RKO (cell line): ENCODE results near the gene CFAP97D1.

ENCODE experiments used
- DNase-seq: peaks from one replicate; pipeline ENCODE4 v3.0.0-alpha.2; 2016; ENCODE audit warnings: low spot score

Gene CFAP97D1

DNA sequence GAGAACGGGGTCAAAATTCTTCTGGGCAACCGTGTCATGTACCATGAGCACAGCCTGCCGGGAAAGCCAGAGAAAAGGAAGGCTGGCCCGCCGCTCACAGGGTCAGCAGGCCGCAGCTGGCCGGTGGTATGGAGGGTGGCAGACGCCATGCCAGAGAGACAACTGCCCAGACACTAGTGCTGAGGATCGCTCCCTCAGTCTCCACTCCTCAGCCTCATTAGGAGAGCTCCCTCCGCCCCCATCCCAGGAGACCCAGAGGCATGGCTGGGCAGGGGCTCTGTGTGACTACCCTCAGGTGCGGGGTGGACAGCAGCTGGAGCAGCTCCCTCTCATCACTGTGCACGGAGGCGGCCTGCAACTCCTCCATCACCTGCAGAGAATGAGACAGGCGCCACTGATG is 49.5 kb downstream of the CFAP97D1 start:
- DNase-seq = no peak

DNA sequence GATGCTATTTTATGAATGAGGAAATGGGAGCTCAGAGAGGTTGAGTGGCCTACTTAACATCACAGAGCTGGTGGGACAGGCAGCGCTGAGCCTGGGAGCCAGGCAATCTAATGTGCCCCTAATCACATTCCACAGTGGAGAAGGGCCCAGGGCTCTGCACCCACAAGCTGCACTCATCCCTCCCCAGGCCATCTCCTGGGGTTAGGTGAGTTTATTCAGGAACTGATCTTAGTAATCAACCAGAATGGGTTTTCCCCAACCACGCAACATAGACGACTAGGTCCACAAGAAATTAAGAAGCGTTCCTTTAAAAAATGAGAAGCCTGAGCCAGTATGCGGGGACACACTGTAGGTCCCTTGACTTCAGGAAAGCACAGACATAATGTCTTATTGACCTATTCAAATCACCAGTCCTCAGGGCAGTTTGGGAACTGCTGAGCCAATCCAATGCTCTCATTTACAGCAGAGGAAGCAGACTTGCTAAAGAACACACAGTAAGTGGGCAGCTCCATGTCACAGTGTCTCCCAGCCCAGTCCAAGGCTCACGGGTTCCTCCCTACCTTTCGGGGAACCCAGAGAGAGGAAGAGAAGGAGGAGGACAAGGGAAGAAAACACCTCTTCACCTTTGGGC is 50.4 kb downstream of the CFAP97D1 start:
- DNase-seq = no peak

GRCh38 chr17:43831633-43832032 is 51.4 kb downstream of the CFAP97D1 start:
- no peak for DNase-seq

- peak; percentile 86 for DNase-seq
Measured at GRCh38 chr17:43832168-43832975, 52.1 kb downstream of the CFAP97D1 start.

- DNase-seq = peak; percentile 73
Measured at GRCh38 chr17:43832976-43833829, 53.0 kb downstream of the CFAP97D1 start, which contains the start of gene MPP3. Gene MPP3 (minus strand): TSS chr17:43833146. CDS start chr17:43831906, 1,240 bp downstream.

DNA sequence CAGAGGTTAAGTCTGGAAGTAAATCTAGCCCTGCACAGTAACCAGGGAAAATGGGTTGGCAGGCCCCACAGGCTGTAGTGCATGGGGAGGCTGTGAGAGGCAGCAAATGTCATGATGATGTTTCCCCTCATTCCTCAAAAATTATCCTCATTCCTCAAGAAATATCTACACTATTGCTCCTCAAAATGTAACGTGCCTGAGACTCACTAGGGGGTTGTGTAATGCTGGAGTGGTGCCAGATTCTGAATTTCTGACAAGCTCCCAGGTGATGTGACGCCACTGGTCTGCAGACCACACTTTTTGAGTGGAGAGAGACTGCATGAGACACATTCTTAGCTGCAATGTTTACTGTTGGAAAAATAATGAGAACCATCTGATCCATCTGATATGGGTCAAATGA is 53.9 kb downstream of the CFAP97D1 start:
- no peak for DNase-seq
